Astrocyte of the spinal cord (primary cell): ENCODE measurements around the gene LRRC74A.

Experiments
- DNase-seq: peaks from one replicate; pipeline ENCODE4 v3.0.0; 2011; ENCODE audit warnings: low read depth, low spot score
- H3K4me3 ChIP-seq: 2 replicates; pipeline ENCODE4 v1.5.1; 2011; ENCODE audit warnings: low read depth, mild to moderate bottlenecking, low read length, moderate library complexity
- in situ Hi-C: cut with HindIII; loops from 2 replicates; pipeline ENCODE4 v1.10.0; 2017; ENCODE audit warnings: low sequenced_read_pairs
- TF ChIP-seq, protein P1 (sequence below): IDR thresholded peaks from 2 replicates; pipeline ENCODE4 v1.5.1; 2012; ENCODE audit warnings: low read depth, mild to moderate bottlenecking, low read length, inconsistent platforms

The LRRC74A gene

DNA sequence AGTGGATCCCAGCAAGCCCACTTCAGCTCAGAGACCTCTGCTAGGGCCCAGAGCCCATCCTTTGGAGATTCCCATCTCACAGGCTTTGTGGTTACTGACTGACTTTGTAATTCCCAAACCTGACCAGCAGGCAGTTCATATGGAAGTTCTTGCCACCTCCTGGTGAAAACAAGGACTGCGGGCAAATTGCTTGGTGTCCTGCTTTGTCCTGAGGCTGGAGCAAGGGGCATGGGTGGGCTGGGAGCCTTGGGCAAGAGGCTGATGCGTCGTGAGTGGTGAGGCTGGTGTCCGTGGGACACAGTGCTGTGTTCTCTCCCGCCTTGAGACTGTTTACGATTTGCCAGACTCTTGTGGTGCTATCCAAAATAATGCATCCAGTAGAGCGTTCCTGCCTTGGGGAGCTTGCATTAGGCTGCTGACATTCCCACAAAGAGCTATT lies 91.0 kb downstream of the LRRC74A start:
- TF ChIP-seq, protein P1, sequence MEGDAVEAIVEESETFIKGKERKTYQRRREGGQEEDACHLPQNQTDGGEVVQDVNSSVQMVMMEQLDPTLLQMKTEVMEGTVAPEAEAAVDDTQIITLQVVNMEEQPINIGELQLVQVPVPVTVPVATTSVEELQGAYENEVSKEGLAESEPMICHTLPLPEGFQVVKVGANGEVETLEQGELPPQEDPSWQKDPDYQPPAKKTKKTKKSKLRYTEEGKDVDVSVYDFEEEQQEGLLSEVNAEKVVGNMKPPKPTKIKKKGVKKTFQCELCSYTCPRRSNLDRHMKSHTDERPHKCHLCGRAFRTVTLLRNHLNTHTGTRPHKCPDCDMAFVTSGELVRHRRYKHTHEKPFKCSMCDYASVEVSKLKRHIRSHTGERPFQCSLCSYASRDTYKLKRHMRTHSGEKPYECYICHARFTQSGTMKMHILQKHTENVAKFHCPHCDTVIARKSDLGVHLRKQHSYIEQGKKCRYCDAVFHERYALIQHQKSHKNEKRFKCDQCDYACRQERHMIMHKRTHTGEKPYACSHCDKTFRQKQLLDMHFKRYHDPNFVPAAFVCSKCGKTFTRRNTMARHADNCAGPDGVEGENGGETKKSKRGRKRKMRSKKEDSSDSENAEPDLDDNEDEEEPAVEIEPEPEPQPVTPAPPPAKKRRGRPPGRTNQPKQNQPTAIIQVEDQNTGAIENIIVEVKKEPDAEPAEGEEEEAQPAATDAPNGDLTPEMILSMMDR, result peak; percentile 78
- peak; percentile 74 for DNase-seq
- H3K4me3 ChIP-seq, result no peak overlapping the region
- in situ Hi-C loops, result no loop called here

DNA sequence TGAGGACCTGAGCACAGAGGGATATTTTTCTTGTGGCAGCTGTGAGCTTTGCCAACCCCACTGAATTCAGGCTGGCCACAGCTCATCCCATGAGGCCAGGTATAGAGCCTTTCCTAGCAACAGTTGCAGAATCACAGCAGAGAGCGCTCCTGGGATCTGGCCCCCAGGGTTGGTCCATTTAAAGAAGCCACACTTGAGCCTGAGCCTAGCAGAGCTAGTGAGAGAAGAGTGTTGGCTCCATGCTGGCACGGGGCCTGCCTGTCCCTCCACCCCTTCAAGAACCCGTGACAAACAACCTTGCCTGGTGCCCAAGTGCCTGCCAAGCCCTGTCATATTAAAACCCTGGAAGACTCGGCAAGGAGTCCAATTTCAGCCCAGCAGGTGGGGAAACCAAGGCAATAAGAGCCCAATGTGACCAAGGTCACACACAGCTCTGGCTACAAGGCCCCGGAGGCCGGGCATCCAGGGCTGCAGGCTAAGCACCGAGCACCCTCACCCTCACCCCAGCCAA lies 91.6 kb downstream of the LRRC74A start:
- DNase-seq, result peak; percentile 30
- H3K4me3 ChIP-seq, result no peak overlapping the region
- TF ChIP-seq, protein P1, result no peak
- in situ Hi-C loops, result no loop called here

DNA sequence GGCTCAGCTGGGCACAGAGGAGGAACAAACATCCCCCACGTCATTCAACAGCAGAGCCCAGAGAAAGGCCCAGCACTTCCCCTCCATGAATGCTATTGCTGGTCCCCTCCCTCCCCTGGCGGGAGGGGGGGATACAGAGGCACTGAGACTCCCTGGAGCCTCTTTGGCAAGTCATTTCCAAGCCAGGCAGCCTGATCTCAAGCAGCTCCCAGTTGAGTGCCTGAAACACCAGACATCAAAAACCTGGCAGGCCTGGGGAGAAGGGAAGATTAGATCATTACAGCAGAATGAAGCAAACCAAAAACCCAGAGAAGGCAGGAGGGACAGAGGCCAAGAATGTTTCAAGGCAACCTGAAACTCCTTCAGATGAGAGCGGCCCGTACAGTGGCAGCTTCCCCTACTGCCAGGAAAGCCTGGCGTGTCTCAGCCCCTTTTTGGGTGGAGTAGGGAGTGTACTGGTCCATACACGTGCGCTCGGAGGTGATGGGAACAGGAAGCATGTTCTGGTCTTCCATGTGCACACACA lies 92.1 kb downstream of the LRRC74A start:
- TF ChIP-seq, protein P1, result no peak
- in situ Hi-C loops, result no loop called here
- peak; percentile 93 for DNase-seq
- no peak overlapping the region for H3K4me3 ChIP-seq

DNA sequence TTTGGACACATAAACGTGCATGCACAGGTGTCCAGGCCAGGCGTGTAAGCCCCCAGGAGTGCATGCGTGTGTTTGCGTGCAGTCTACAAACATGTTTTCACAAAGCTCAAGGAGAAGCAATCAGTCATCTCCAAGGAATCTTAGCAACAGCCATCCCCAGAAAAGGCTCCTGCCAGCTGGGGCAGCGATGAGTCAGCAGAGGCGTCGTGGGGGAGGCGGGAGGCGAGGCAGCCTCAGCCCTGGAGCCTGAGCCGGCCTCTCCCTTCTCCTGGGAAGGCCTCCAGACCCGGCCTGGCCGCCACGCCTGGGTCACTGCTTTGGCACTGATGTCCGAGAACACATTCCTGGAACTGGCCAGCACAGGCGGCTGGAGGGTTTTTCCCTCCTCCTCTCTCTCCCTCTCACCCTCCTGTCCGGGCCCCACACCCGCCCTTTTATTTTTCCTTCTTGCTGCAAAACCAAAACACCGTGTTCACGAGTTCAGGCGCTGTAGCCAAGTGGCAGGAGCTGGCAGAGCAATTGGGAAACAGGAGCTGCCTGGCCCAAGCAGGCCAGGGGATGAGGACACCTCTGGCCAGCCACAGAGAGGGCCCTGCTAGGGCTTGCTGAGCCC lies 92.7 kb downstream of the LRRC74A start:
- peak; percentile 99 for DNase-seq
- H3K4me3 ChIP-seq, result no peak overlapping the region
- TF ChIP-seq, protein P1, result no peak
- in situ Hi-C loops, result no loop called here
